Esophagus squamous epithelium (tissue), 5 donors: ENCODE measurements around the gene TCP1. TPM values are rescaled to one million over a fixed set of nuclear protein-coding genes. Genes with fewer than 3 reads are reported as not detected.

Experiments used
- DNase-seq: peaks from one replicate; lab custom pipeline; 2025; lab: John Stamatoyannopoulos, UW
- H3K27ac ChIP-seq, 4 donors: fragments of 200-600 bp; sonication (generic); one replicate each; pipeline ENCODE4 v1.5.1; 2016 to 2019; ENCODE audit warnings: mild to moderate bottlenecking in 1 of 4
- H3K27me3 ChIP-seq, 4 donors: fragments of 200-600 bp; sonication (generic); 1 replicate in 3 of 4; 2 replicates in 1 of 4; pipeline versions ENCODE4 v1.5.1 to v1.6.0; 2017 to 2021; ENCODE audit warnings: antibody characterized with exemption in 1 of 4
- H3K36me3 ChIP-seq, 3 donors: fragments of 200-600 bp; sonication (generic); one replicate each; pipeline ENCODE4 v1.5.1; 2016 to 2019
- H3K4me1 ChIP-seq, 3 donors: fragments of 200-600 bp; sonication (generic); one replicate each; pipeline ENCODE4 v1.5.1; 2017 to 2019
- H3K4me3 ChIP-seq, 4 donors: fragments of 200-600 bp; sonication (generic); 1 replicate in 3 of 4; 2 replicates in 1 of 4; pipeline ENCODE4 v1.5.1; 2016 to 2019; ENCODE audit warnings: mild to moderate bottlenecking in 2 of 4, moderate library complexity in 1 of 4
- H3K9me3 ChIP-seq, 3 donors: fragments of 200-600 bp; sonication (generic); one replicate each; pipeline ENCODE4 v1.5.1; 2016 to 2019
- CTCF ChIP-seq, 6 experiments: fragments of 450-650 bp in 4 of 6; fragments of 200-600 bp in 2 of 6; sonication (generic) in 2 of 6; IDR thresholded peaks; one replicate each; pipeline ENCODE4 v1.5.1; 2016 to 2019; ENCODE audit warnings: antibody characterized with exemption in 6 of 6, mild to moderate bottlenecking in 4 of 6, moderate library complexity in 4 of 6
- POLR2A ChIP-seq, 4 donors: fragments of 450-650 bp; IDR thresholded peaks; one replicate each; pipeline ENCODE4 v1.6.1; 2017; ENCODE audit warnings: antibody characterized with exemption in 4 of 4, mild to moderate bottlenecking in 4 of 4, moderate library complexity in 3 of 4
- WGBS, 2 donors: methylation state at CpG; one replicate each; pipeline ENCODE4 v1.1.5; 2018; 5-methylcytosine and 5-hydroxymethylcytosine counted together
- intact Hi-C: fragments of 100-400 bp; cut with DNase I; formaldehyde crosslinking; loops from one replicate; pipeline ENCODE4 v1.15.0; 2022
- total RNA-seq, 4 donors: library from RNA; depleted of rRNA; stranded (reverse); fragments of >200 nt; gene quantifications; one replicate each; pipeline ENCODE4 v1.1.0, GENCODE V29; 2016
- donor health status: DM: yes; HTN: yes; CAD: no.

Gene TCP1
- total RNA-seq, 4 donors from 2014 or later: 75.1 to 189 (median 172) TPM

DNA sequence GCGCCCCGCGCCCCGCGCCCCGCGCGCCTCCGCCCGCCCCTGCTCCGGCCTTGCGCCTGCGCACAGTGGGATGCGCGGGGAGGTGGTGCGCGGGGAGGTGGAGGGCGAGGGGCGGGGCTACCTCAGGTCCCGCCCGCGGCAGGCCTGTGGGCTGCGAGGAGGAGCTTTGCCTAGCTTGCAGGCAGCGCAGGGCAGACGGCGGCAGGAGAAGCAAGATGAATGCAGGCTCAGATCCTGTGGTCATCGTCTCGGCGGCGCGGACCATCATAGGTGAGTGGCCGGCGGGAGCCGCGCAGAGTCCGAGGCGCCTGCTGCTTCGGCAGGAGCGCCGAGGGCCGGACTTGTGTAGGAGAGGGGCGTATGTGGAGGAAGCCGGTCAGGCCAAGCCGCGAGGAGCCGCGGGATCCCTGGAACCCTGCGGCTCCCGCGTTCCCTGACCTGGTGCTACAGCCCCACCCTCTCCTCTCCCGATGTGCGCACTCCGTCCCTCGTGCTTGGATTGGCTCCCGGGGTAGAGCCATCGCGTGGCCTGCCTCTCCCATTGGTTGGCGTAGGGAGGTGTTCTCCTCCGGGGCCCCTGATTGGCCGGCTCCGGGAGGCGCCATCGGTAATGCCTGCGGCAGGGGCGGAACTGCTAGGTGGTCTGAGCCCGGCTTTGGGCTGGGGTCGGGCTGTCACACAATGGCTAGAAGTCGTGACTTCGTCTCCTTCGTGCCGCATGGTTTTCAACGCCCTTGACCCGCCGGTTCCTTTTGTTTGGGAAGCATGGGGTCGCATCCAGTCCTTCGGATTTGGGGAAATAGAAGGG, 27.3 kb downstream of the TCP1 start, which contains the start of gene ACAT2:
Gene ACAT2, plus strand, starts transcription at position 173 of the 808 bp plus-strand sequence. Its CDS starts 43 bp downstream, at position 216.
- Histone ChIP-seq H3K9me3 (no peaks in the 10 kb centered on the region), H3K4me3 (peak within 1 kb of the TSS; percentile 86 to 95 (median 88)), H3K27ac (peak within 1 kb of the TSS; percentile 92 to 100 (median 99)), H3K27me3 (no peaks in the 10 kb centered on the region), H3K4me1 (peaks cover 14 to 37% (median 21%) of the 10 kb centered on the region in 3 donors), H3K36me3 (peaks cover 8 to 64% (median 16%) of the 10 kb centered on the region in 3 donors)
- WGBS, 2 donors: 0% methylated on average over 9 of the region's 76 CpGs; no CpG with 5 or more reads in 1 of the 2 donors
- DNase-seq: peak; percentile 73
- TF ChIP-seq CTCF (IDR thresholded peaks at IDR 0.05): peak in 1 of 6 experiments; percentile 9
- TF ChIP-seq POLR2A (IDR thresholded peaks at IDR 0.05): peak in 1 of 4 donors; percentile 70
- intact Hi-C loops: loop anchor here (10.0 kb wide), 1 partner anchor 67 kb away; the partner anchor contains the start of gene SOD2

GRCh38 chr6:159761129-159761872, 28.1 kb downstream of the TCP1 start:
- TF ChIP-seq POLR2A (IDR thresholded peaks at IDR 0.05) (no peak), CTCF (IDR thresholded peaks at IDR 0.05) (no peak)
- H3K36me3 ChIP-seq: peaks cover 8 to 64% (median 21%) of the 10 kb centered on the region in 3 donors
- no peaks in the 10 kb centered on the region for H3K27me3 ChIP-seq
- no peaks in the 10 kb centered on the region for H3K9me3 ChIP-seq
- H3K4me1 ChIP-seq: peaks cover 14 to 37% (median 21%) of the 10 kb centered on the region in 3 donors
- peak overlapping the region; percentile 86 to 95 (median 88) for H3K4me3 ChIP-seq
- H3K27ac ChIP-seq: peak overlapping the region; percentile 92 to 100 (median 99)
- 11 to 13% methylated on average over 6 to 18 of the region's 45 CpGs for WGBS, 2 donors
- DNase-seq: no peak
- intact Hi-C loops: loop anchor here (10.0 kb wide), 1 partner anchor 66 kb away; the partner anchor contains the start of gene SOD2

DNA sequence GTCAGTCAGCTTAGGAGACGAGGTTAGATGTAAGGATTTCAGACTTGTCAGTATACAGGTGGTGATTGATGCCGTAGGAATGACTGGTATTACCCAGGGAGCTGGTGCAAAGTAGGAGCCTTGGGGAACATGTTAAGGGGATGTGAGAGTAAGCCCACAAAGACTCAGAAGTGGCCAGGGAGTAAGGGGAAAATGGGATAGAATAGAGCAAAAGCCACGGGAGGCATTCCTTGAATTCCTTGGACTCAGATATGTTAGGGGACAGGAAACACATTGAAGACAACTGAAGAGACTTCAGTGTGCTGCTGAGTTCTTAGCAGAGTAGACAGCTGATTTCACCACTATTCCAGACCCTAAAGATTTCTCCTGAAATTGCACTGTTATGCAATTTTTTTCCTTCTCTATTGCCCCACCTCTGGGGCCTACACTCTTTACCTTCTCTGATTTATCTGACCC, 28.8 kb downstream of the TCP1 start:
- no peaks in the 10 kb centered on the region for H3K27me3 ChIP-seq
- H3K9me3 ChIP-seq: no peaks in the 10 kb centered on the region
- H3K36me3 ChIP-seq: peaks cover 8 to 64% (median 21%) of the 10 kb centered on the region in 3 donors
- peak overlapping the region in 3 of 4 donors; percentile 92 to 100 (median 99) for H3K27ac ChIP-seq
- H3K4me1 ChIP-seq: peaks cover 14 to 37% (median 21%) of the 10 kb centered on the region in 3 donors
- 44 to 46% methylated on average over 3 of the region's 3 CpGs for WGBS, 2 donors
- no peak for DNase-seq
- intact Hi-C loops: loop anchor here (10.0 kb wide), 1 partner anchor 66 kb away; the partner anchor contains the start of gene SOD2
- TF ChIP-seq POLR2A (IDR thresholded peaks at IDR 0.05): no peak
- no peak for TF ChIP-seq CTCF (IDR thresholded peaks at IDR 0.05)
- H3K4me3 ChIP-seq: peak overlapping the region in 2 of 4 donors; percentile 87 to 90

GRCh38 chr6:159759645-159760044, 29.8 kb downstream of the TCP1 start:
- no peaks in the 10 kb centered on the region for H3K27me3 ChIP-seq
- no peak for DNase-seq
- H3K9me3 ChIP-seq: no peaks in the 10 kb centered on the region
- no peak for TF ChIP-seq CTCF (IDR thresholded peaks at IDR 0.05)
- TF ChIP-seq POLR2A (IDR thresholded peaks at IDR 0.05): no peak
- intact Hi-C loops: loop anchor here (10.0 kb wide), 1 partner anchor 65 kb away; the partner anchor contains the start of gene SOD2
- H3K36me3 ChIP-seq: peaks cover 11 to 64% (median 21%) of the 10 kb centered on the region in 3 donors
- peaks cover 14 to 37% (median 21%) of the 10 kb centered on the region in 3 donors for H3K4me1 ChIP-seq
- WGBS, 2 donors: 63 to 92% methylated on average over 2 of the region's 2 CpGs
- H3K4me3 ChIP-seq: no peak overlapping the region
- peak overlapping the region in 3 of 4 donors; percentile 29 to 100 (median 99) for H3K27ac ChIP-seq
